Erythroblast (primary cell): ENCODE data around the gene GPR55.

ENCODE experiments used
- GATA1 ChIP-seq: IDR thresholded peaks from 2 replicates; pipeline ENCODE4 v1.6.1; 2011; ENCODE audit warnings: low read depth, mild to moderate bottlenecking, control low read depth, low read length, moderate library complexity
- POLR2A ChIP-seq: IDR thresholded peaks from 2 replicates; pipeline ENCODE4 v1.6.1; 2011; ENCODE audit warnings: mild to moderate bottlenecking, low read length

DNA sequence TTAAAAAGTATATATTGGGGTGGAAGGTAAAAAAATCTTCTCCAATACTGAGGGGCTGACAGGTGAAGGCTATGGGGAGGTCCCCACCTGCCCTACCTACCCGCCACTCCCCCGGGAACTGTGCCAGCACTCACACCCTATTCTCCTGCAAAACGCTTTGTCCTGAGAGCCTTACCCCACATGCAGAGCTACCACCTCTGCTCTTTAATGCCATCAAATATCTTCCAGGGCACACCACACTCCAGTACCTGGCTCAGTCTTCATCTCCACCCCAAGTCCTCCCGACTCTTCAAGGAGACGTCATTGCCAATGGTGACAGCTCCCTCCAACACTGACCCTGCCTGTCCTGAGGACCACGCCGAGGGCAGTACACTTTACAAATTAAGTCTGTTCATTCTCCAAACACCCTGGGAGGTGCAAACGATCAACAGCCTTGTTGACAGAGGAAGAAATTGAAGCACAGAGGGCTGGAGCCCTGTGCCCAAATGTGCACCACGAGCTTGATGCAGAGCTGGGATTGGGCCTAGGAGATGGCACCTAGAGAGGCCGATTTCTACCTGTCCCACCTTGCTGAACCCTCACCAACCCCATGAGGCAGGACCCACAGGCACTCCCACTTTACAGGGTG, 6.0 kb upstream of the GPR55 start:
- TF ChIP-seq POLR2A (no peak), GATA1 (no peak)
